ENCODE results near the gene TMEM245.

TMEM245 gene

DNA sequence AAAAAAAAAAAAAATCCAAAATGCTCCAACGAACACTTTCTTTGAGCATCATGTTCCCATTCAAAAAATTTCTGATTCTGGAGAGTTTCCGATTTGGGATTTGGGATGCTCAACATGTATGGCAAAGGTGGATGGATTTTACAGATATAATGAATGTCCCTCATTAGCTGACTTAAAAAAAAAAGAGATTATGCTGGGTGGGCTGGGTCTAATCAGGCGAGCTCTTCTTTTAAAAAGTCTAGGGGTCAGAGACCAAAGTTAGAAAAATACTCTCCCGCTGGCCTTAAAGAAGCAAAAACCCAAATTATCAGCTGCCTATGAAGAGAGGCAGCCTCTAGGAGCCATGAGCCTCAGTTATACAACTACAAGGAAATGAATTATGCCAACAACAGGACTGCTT is 91.3 kb downstream of the TMEM245 start:
- POLR2A ChIA-PET = no interaction called here
- H3K4me1 ChIP-seq (ENCODE audit: control insufficient read depth, insufficient read depth, low read length) = no peaks in the 10 kb centered on the region
- H3K36me3 ChIP-seq (ENCODE audit: control insufficient read depth in 2 of 2, insufficient read depth in 1 of 2, low read length in 2 of 2) = peaks cover 8 to 41% of the 10 kb centered on the region in 2 experiments; a peak in 2 of 3 replicates
- H3K27ac ChIP-seq (ENCODE audit: extremely low read depth, low read depth, low read length) = no peak overlapping the region
- CTCF ChIA-PET = no interaction called here
- TF ChIP-seq ZNF10 (tag by site-specific recombination; IDR thresholded peaks at IDR 0.05) (peak; percentile 59; the same call in 1 of the 2 replicates), ZNF555 (tag by site-specific recombination; conservative IDR thresholded peaks at IDR 0.05) (no peak), REPIN1 (tag by site-specific recombination; IDR thresholded peaks at IDR 0.05; ENCODE audit: low read depth) (no peak), GLIS1 (tag by site-specific recombination; IDR thresholded peaks at IDR 0.05) (no peak), ZNF140 (tag by site-specific recombination; IDR thresholded peaks at IDR 0.05) (no peak)
- no peak overlapping the region for H3K4me3 ChIP-seq (ENCODE audit: low read depth, low read length)
- no peaks in the 10 kb centered on the region for H3K9me3 ChIP-seq (ENCODE audit: control insufficient read depth, insufficient read depth, low read depth, low read length)

- Histone ChIP-seq H3K4me1 (ENCODE audit: control insufficient read depth, insufficient read depth, low read length) (no peaks in the 10 kb centered on the region; the same call in 1 of the 2 replicates), H3K9me3 (ENCODE audit: control insufficient read depth, insufficient read depth, low read depth, low read length) (no peaks in the 10 kb centered on the region), H3K27ac (ENCODE audit: extremely low read depth, low read depth, low read length) (no peak overlapping the region), H3K4me3 (ENCODE audit: low read depth, low read length) (no peak overlapping the region), H3K36me3 (ENCODE audit: control insufficient read depth in 2 of 2, insufficient read depth in 1 of 2, low read length in 2 of 2) (peaks cover under 1 to 30% of the 10 kb centered on the region in 2 experiments; a peak in 2 of 3 replicates)
- CTCF ChIA-PET = interaction anchor here (0.6 to 0.7 kb wide), 4 partner anchors 8 to 63 kb away, joined by 3 to 6 read pairs (median 4); no protein-coding TSS in a partner anchor
- POLR2A ChIA-PET = no interaction called here
- TF ChIP-seq ZNF366 (tag by site-specific recombination; conservative IDR thresholded peaks at IDR 0.05) = no peak
- TF ChIP-seq GLI4 (tag by site-specific recombination; IDR thresholded peaks at IDR 0.05) = no peak
- TF ChIP-seq ZNF26 (tag by site-specific recombination; IDR thresholded peaks at IDR 0.05) = no peak
These were observed 92.6 kb downstream of the TMEM245 start for GRCh38 chr9:109027176-109027575.

DNA sequence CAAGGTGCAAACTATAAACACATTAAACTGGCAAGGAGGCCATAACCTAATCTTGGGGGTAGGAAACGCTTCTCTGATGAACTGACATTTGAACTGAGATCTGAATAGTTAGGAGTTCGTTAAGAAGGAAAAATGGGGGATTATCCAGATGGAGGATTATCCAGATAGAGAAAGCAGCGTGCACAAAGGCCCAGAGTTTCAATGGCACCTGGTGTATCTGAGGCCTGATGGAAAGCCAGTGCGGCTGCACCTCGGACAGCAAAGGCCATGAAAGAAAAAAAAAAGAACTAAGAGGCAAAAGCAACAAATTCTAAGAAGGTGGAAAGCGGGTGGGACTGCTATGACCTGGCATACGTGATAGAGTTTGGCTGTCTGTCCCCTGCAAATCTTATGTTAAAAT is 93.4 kb downstream of the TMEM245 start:
- no peaks in the 10 kb centered on the region; the same call in 1 of the 2 replicates for H3K4me1 ChIP-seq (ENCODE audit: control insufficient read depth, insufficient read depth, low read length)
- POLR2A ChIA-PET = no interaction called here
- no peaks in the 10 kb centered on the region for H3K9me3 ChIP-seq (ENCODE audit: control insufficient read depth, insufficient read depth, low read depth, low read length)
- no peak overlapping the region for H3K27ac ChIP-seq (ENCODE audit: extremely low read depth, low read depth, low read length)
- TF ChIP-seq OSR2 (tag by site-specific recombination; IDR thresholded peaks at IDR 0.05) (no peak), PRDM10 (tag by site-specific recombination; IDR thresholded peaks at IDR 0.05) (no peak)
- H3K4me3 ChIP-seq (ENCODE audit: low read depth, low read length) = no peak overlapping the region
- CTCF ChIA-PET = no interaction called here
- peaks cover 0 to 24% of the 10 kb centered on the region in 2 experiments; a peak in 1 of 3 replicates for H3K36me3 ChIP-seq (ENCODE audit: control insufficient read depth in 2 of 2, insufficient read depth in 1 of 2, low read length in 2 of 2)

GRCh38 chr9:109022873-109023272 is 96.9 kb downstream of the TMEM245 start:
- POLR2A ChIA-PET = no interaction called here
- TF ChIP-seq WT1 (tag by site-specific recombination; IDR thresholded peaks at IDR 0.05) (no peak), SP7 (tag by site-specific recombination; IDR thresholded peaks at IDR 0.05) (peak; percentile 70)
- peaks cover 3 to 39% of the 10 kb centered on the region in 2 experiments for H3K36me3 ChIP-seq (ENCODE audit: control insufficient read depth in 2 of 2, insufficient read depth in 1 of 2, low read length in 2 of 2)
- no peaks in the 10 kb centered on the region for H3K9me3 ChIP-seq (ENCODE audit: control insufficient read depth, insufficient read depth, low read depth, low read length)
- CTCF ChIA-PET = interaction anchor here (0.6 to 1.0 kb wide), 2 partner anchors 11 to 750 kb away, joined by 3 to 4 read pairs; no protein-coding TSS in a partner anchor
- no peak overlapping the region for H3K27ac ChIP-seq (ENCODE audit: extremely low read depth, low read depth, low read length)
- H3K4me1 ChIP-seq (ENCODE audit: control insufficient read depth, insufficient read depth, low read length) = no peaks in the 10 kb centered on the region; the same call in 1 of the 2 replicates
- H3K4me3 ChIP-seq (ENCODE audit: low read depth, low read length) = no peak overlapping the region
